ENCODE data around the gene WNT5B.
"Not testable (repeated sequence)": the region's sequence is repeated elsewhere in the genome, so short reads cannot be mapped to it uniquely, and the experiment has no call there.

Gene WNT5B

DNA sequence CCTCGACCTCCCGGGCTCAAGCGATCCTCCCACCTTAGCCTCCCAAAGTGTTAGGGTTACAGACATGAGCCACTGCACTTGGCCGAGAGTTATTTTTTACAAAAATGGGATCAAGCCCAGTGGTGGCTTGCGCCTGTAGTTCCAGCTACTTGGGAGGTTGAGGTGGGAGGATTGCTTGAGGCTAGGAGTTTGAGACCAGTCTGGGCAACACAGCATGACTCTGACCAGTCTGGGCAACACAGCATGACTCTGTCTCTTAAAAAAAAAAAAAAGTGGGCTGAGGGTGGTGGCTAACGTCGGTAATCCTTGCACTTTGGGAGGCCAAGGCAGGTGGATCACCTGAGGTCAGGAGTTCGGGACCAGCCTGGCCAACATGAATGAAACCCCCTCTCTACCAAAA is 66.1 kb downstream of the WNT5B start:
- not testable (repeated sequence) for H3K4me3 ChIP-seq (ENCODE audit: low read depth, low read length); H3K9ac ChIP-seq (ENCODE audit: low read length); H3K36me3 ChIP-seq (ENCODE audit: control insufficient read depth, insufficient read depth, low read length)

DNA sequence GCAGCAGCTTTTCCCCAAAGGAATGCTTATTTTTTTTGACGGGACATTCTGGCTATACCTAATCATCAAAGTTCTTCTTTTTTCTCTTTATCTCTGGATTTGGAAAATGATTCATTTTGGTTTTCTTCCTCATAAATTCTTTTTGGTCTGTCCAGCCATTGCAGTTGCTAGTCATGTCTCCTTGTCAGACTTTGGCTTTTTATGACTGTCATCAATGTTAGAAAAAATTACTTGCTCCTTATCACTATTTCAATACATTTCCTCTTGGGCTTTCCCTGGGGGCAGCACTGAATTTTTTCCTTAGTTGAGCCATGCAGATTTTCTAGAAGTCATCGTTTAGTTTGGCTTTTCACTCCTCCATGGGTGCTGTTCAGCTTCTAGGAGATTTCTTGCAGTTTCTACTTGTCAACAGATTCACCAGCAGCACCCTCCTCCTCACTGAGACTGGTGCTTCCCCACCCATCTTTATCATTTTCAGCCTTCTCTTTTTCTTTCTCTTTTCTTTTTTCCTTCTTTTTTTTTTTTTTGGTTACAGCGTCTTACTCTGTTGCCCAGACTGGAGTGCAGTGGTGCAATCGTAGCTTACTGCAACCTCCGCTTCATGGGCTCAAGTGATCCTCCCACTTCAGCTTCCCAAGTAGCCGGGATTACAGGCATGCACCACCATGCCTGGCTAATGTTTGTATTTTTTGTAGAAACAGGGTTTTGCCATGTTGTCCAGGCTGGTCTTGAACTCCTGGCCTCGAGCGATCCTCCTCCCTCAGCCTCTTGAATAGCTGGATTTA is 67.0 kb downstream of the WNT5B start:
- peaks cover 5% of the 10 kb centered on the region; the same call in 1 of the 2 replicates for H3K4me1 ChIP-seq (ENCODE audit: control insufficient read depth, insufficient read depth, low read length)

More for the DNA sequence above, 66.1 kb downstream of the WNT5B start:
- not testable (repeated sequence) for H3K27me3 ChIP-seq (ENCODE audit: control insufficient read depth, insufficient read depth, low read length); H3K9me3 ChIP-seq (ENCODE audit: control insufficient read depth, insufficient read depth, low read depth, low read length); H3K4me1 ChIP-seq (ENCODE audit: control insufficient read depth, insufficient read depth, low read length); H3K27ac ChIP-seq (ENCODE audit: low read depth, low read length)

DNA sequence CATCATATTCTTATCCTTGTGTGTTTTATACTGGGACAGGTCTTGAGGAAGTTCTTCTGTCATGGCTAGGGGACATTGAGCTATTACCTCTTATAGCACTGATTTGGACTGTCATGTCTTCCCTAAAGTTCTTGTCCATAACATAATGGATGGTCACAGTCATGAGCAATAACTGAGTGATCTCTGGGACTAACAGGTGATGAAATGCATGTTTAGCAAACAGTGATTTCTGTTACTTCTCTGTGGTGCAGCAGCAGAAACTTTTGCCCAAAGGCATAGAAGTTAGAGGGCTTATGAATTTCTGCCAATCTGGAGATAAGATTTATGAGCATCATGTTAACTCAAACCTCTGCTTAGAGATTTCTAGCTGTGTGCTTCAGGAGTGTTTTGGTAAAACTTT is 67.8 kb downstream of the WNT5B start:
- H3K9ac ChIP-seq (ENCODE audit: low read length), result no peak overlapping the region
- no peak overlapping the region for H3K4me3 ChIP-seq (ENCODE audit: low read depth, low read length)
- H3K9me3 ChIP-seq (ENCODE audit: control insufficient read depth, insufficient read depth, low read depth, low read length), result no peaks in the 10 kb centered on the region
- H3K36me3 ChIP-seq (ENCODE audit: control insufficient read depth, insufficient read depth, low read length), result 0 out of 2 replicates have a peak, but pooled peaks cover 3% of the 10 kb centered on the region
- no peak overlapping the region for H3K27ac ChIP-seq (ENCODE audit: low read depth, low read length)
- H3K4me1 ChIP-seq (ENCODE audit: control insufficient read depth, insufficient read depth, low read length), result peaks cover 5% of the 10 kb centered on the region; the same call in 1 of the 2 replicates
- H3K27me3 ChIP-seq (ENCODE audit: control insufficient read depth, insufficient read depth, low read length), result no peaks in the 10 kb centered on the region

More for the DNA sequence above, 67.0 kb downstream of the WNT5B start:
- no peaks in the 10 kb centered on the region for H3K27me3 ChIP-seq (ENCODE audit: control insufficient read depth, insufficient read depth, low read length)
- H3K9me3 ChIP-seq (ENCODE audit: control insufficient read depth, insufficient read depth, low read depth, low read length), result no peaks in the 10 kb centered on the region
- 0 out of 2 replicates have a peak, but pooled peaks cover 3% of the 10 kb centered on the region for H3K36me3 ChIP-seq (ENCODE audit: control insufficient read depth, insufficient read depth, low read length)
- no peak overlapping the region for H3K27ac ChIP-seq (ENCODE audit: low read depth, low read length)
- no peak overlapping the region for H3K9ac ChIP-seq (ENCODE audit: low read length)
- no peak overlapping the region for H3K4me3 ChIP-seq (ENCODE audit: low read depth, low read length)

Measured in HUES6 (cell line).